Activated CD4-positive, alpha-beta memory T cell treated with anti-CD3 and anti-CD28 coated beads for 36 hours (primary cell): Measurements from ENCODE around the gene HSP90AB1. TPM values are rescaled to one million over a fixed set of nuclear protein-coding genes. Genes with fewer than 3 reads are reported as not detected.
A peak's percentile ranks its signal among the peaks of the same experiment; 100 is the strongest.

Source experiments
- CTCF ChIA-PET: fragments of 350-600 bp; sonication (Branson Sonifier 250); formaldehyde crosslinking; loops from one replicate; lab custom pipeline; 2021; ENCODE audit warnings: antibody characterized with exemption, inconsistent platforms; lab: Charles Lee
- POLR2A ChIA-PET: fragments of 350-600 bp; sonication (Branson Sonifier 250); formaldehyde crosslinking; loops from one replicate; lab custom pipeline; 2021; ENCODE audit warnings: antibody characterized with exemption; lab: Charles Lee
- DNase-seq: peaks from one replicate; pipeline ENCODE4 v3.0.0-alpha.2; 2020
- H3K27ac Mint-ChIP-seq: one replicate; pipeline ENCODE4 v1.8.0; 2021; ENCODE audit warnings: mixed read lengths
- H3K27me3 Mint-ChIP-seq: one replicate; pipeline ENCODE4 v1.8.0; 2021; ENCODE audit warnings: mixed read lengths
- H3K36me3 Mint-ChIP-seq: one replicate; pipeline ENCODE4 v1.8.0; 2021; ENCODE audit warnings: mixed read lengths
- H3K4me1 Mint-ChIP-seq: one replicate; pipeline ENCODE4 v1.8.0; 2021; ENCODE audit warnings: low read depth, mixed read lengths
- H3K4me3 Mint-ChIP-seq: one replicate; pipeline ENCODE4 v1.8.0; 2021; ENCODE audit warnings: mild to moderate bottlenecking, mixed read lengths
- H3K9me3 Mint-ChIP-seq: one replicate; pipeline ENCODE4 v1.8.0; 2021; ENCODE audit warnings: mixed read lengths
- intact Hi-C: fragments of 100-400 bp; cut with micrococcal nuclease; formaldehyde crosslinking; loops from one replicate; pipeline ENCODE4 v1.15.1; 2023
- total RNA-seq, 2 experiments: library from RNA; stranded (reverse); gene quantifications; one replicate each; pipeline ENCODE4 v1.2.3, GENCODE V29; 2021

Gene HSP90AB1
- total RNA-seq, 2 experiments from 2014 or later, result 1,671 to 1,695 TPM

GRCh38 chr6:44294832-44295791, 48.2 kb downstream of the HSP90AB1 start:
- no peak overlapping the region for H3K27ac Mint-ChIP-seq
- CTCF ChIA-PET, result interaction anchor here (0.5 to 4.1 kb wide), 7 partner anchors 11 to 524 kb away, joined by 3 to 29 read pairs (median 4); partner anchors contain the start of gene AARS2

GRCh38 chr6:44297063-44298038, 50.5 kb downstream of the HSP90AB1 start:
- Mint-ChIP-seq H3K4me1 (peaks cover 6% of the 10 kb centered on the region), H3K4me3 (peak overlapping the region; percentile 53), H3K9me3 (no peaks in the 10 kb centered on the region), H3K36me3 (peaks cover 19% of the 10 kb centered on the region), H3K27me3 (peaks cover 34% of the 10 kb centered on the region), H3K27ac (no peak overlapping the region)
- peak; percentile 64 for DNase-seq
- intact Hi-C loops, result no loop called here
- POLR2A ChIA-PET, result interaction anchor here (1.0 to 1.4 kb wide), 4 partner anchors 29 to 42 kb away, joined by 3 read pairs; no protein-coding TSS in a partner anchor
- CTCF ChIA-PET, result interaction anchor here (0.7 to 4.1 kb wide), 6 partner anchors 9 to 41 kb away, joined by 3 to 29 read pairs (median 10); partner anchors contain the start of genes AARS2 and TMEM151B

More at GRCh38 chr6:44294832-44295791, 48.2 kb downstream of the HSP90AB1 start:
- POLR2A ChIA-PET, result interaction anchor here (1.0 kb wide), 1 partner anchor 11 kb away, joined by 3 read pairs; no protein-coding TSS in a partner anchor
- DNase-seq, result no peak
- Mint-ChIP-seq H3K4me1 (peaks cover 6% of the 10 kb centered on the region), H3K4me3 (no peak overlapping the region), H3K36me3 (peaks cover 4% of the 10 kb centered on the region), H3K27me3 (peaks cover 51% of the 10 kb centered on the region), H3K9me3 (no peaks in the 10 kb centered on the region)
- intact Hi-C loops, result no loop called here

GRCh38 chr6:44298055-44298803, 51.3 kb downstream of the HSP90AB1 start:
- ChIA-PET CTCF (interaction anchor here (0.7 to 4.1 kb wide), 5 partner anchors 13 to 40 kb away, joined by 3 to 29 read pairs (median 4); partner anchors contain the start of genes AARS2 and TMEM151B), POLR2A (interaction anchor here (1.0 to 1.4 kb wide), 2 partner anchors 34 to 43 kb away, joined by 3 read pairs; no protein-coding TSS in a partner anchor)

GRCh38 chr6:44298864-44299263, 52.0 kb downstream of the HSP90AB1 start:
- ChIA-PET POLR2A (interaction anchor here (0.6 to 1.4 kb wide), 4 partner anchors 34 to 741 kb away, joined by 3 read pairs; no protein-coding TSS in a partner anchor), CTCF (interaction anchor here (1.0 to 4.1 kb wide), 4 partner anchors 12 to 40 kb away, joined by 3 to 29 read pairs (median 5); partner anchors contain the start of gene AARS2)
- Mint-ChIP-seq H3K9me3 (no peaks in the 10 kb centered on the region), H3K4me3 (no peak overlapping the region), H3K4me1 (peaks cover 6% of the 10 kb centered on the region), H3K27me3 (peaks cover 25% of the 10 kb centered on the region), H3K36me3 (peaks cover 29% of the 10 kb centered on the region), H3K27ac (no peak overlapping the region)
- no peak for DNase-seq
- intact Hi-C loops, result no loop called here

More at GRCh38 chr6:44298055-44298803, 51.3 kb downstream of the HSP90AB1 start:
- Mint-ChIP-seq H3K27me3 (peaks cover 30% of the 10 kb centered on the region), H3K27ac (no peak overlapping the region), H3K36me3 (peaks cover 24% of the 10 kb centered on the region), H3K4me1 (peaks cover 6% of the 10 kb centered on the region), H3K4me3 (peak overlapping the region; percentile 46), H3K9me3 (no peaks in the 10 kb centered on the region)
- intact Hi-C loops, result no loop called here
- no peak for DNase-seq

GRCh38 chr6:44300292-44300823, 53.5 kb downstream of the HSP90AB1 start:
- Mint-ChIP-seq H3K36me3 (peaks cover 30% of the 10 kb centered on the region), H3K27me3 (peaks cover 20% of the 10 kb centered on the region), H3K4me3 (no peak overlapping the region), H3K9me3 (no peaks in the 10 kb centered on the region), H3K4me1 (peaks cover 6% of the 10 kb centered on the region), H3K27ac (no peak overlapping the region)
- ChIA-PET CTCF (interaction anchor here (1.0 to 6.2 kb wide), 2 partner anchors 13 to 32 kb away, joined by 3 to 44 read pairs; partner anchors contain the start of gene AARS2), POLR2A (interaction anchor here (0.8 kb wide), 1 partner anchor 89 kb away, joined by 3 read pairs; no protein-coding TSS in a partner anchor)
- DNase-seq, result no peak
- intact Hi-C loops, result no loop called here

- H3K27me3 Mint-ChIP-seq, result peaks cover 16% of the 10 kb centered on the region
- peaks cover 35% of the 10 kb centered on the region for H3K36me3 Mint-ChIP-seq
- intact Hi-C loops, result no loop called here
- H3K4me3 Mint-ChIP-seq, result no peak overlapping the region
- H3K4me1 Mint-ChIP-seq, result peaks cover 6% of the 10 kb centered on the region
- no peaks in the 10 kb centered on the region for H3K9me3 Mint-ChIP-seq
- CTCF ChIA-PET, result interaction anchor here (6.2 kb wide), 1 partner anchor 12 kb away, joined by 44 read pairs; the partner anchor contains the start of gene AARS2
- POLR2A ChIA-PET, result interaction anchor here (0.7 kb wide), 1 partner anchor 8 kb away, joined by 3 read pairs; no protein-coding TSS in a partner anchor
- no peak for DNase-seq
- no peak overlapping the region for H3K27ac Mint-ChIP-seq
Observed at GRCh38 chr6:44301106-44301505, 54.2 kb downstream of the HSP90AB1 start.

- Mint-ChIP-seq H3K36me3 (peaks cover 35% of the 10 kb centered on the region), H3K9me3 (no peaks in the 10 kb centered on the region), H3K4me3 (no peak overlapping the region), H3K27ac (no peak overlapping the region), H3K4me1 (peaks cover 6% of the 10 kb centered on the region), H3K27me3 (peaks cover 8% of the 10 kb centered on the region)
- intact Hi-C loops, result no loop called here
- DNase-seq, result no peak
- CTCF ChIA-PET, result interaction anchor here (0.6 to 6.2 kb wide), 4 partner anchors 11 to 238 kb away, joined by 3 to 44 read pairs (median 4); partner anchors contain the start of gene AARS2
- POLR2A ChIA-PET, result no interaction called here
Observed at GRCh38 chr6:44301782-44302564, 55.1 kb downstream of the HSP90AB1 start.

- H3K36me3 Mint-ChIP-seq, result peaks cover 39% of the 10 kb centered on the region
- H3K27me3 Mint-ChIP-seq, result peaks cover 2% of the 10 kb centered on the region
- intact Hi-C loops, result no loop called here
- H3K4me1 Mint-ChIP-seq, result peaks cover 3% of the 10 kb centered on the region
- POLR2A ChIA-PET, result no interaction called here
- CTCF ChIA-PET, result interaction anchor here (0.8 to 6.2 kb wide), 5 partner anchors 10 to 36 kb away, joined by 3 to 66 read pairs (median 7); partner anchors contain the start of genes AARS2 and TMEM151B
- no peak overlapping the region for H3K27ac Mint-ChIP-seq
- H3K9me3 Mint-ChIP-seq, result no peaks in the 10 kb centered on the region
- no peak for DNase-seq
- no peak overlapping the region for H3K4me3 Mint-ChIP-seq
Observed at GRCh38 chr6:44302856-44303255, 56.0 kb downstream of the HSP90AB1 start.
